Nephron (organoid): ENCODE data around the gene TCOF1.

Source experiments
- H3K27ac Mint-ChIP-seq, 3 experiments: 2 replicates each; pipeline ENCODE4 v1.8.0; 2020; ENCODE audit warnings: mixed read lengths in 3 of 3, mild to moderate bottlenecking in 2 of 3, moderate library complexity in 1 of 3
- H3K27me3 Mint-ChIP-seq: 2 replicates; pipeline ENCODE4 v1.8.0; 2021; ENCODE audit warnings: low read depth, mild to moderate bottlenecking, moderate library complexity, mixed read lengths
- H3K36me3 Mint-ChIP-seq: 2 replicates; pipeline ENCODE4 v1.8.0; 2020; ENCODE audit warnings: low read depth, mixed read lengths
- H3K4me1 Mint-ChIP-seq: 2 replicates; pipeline ENCODE4 v1.8.0; 2020; ENCODE audit warnings: mixed read lengths
- H3K4me3 Mint-ChIP-seq, 3 experiments: 2 replicates each; pipeline ENCODE4 v1.8.0; 2020; ENCODE audit warnings: mild to moderate bottlenecking in 3 of 3, mixed read lengths in 3 of 3, moderate library complexity in 2 of 3
- H3K9me3 Mint-ChIP-seq: 2 replicates; pipeline ENCODE4 v1.8.0; 2020; ENCODE audit warnings: mixed read lengths
- CTCF ChIP-seq, 3 experiments: fragments of 200-600 bp; sonication (generic); IDR thresholded peaks; one replicate each; pipeline ENCODE4 v1.5.0; 2021; ENCODE audit warnings: antibody characterized with exemption in 3 of 3; ENCODE audit not compliant: unreplicated experiment in 3 of 3

Gene TCOF1, protein sequence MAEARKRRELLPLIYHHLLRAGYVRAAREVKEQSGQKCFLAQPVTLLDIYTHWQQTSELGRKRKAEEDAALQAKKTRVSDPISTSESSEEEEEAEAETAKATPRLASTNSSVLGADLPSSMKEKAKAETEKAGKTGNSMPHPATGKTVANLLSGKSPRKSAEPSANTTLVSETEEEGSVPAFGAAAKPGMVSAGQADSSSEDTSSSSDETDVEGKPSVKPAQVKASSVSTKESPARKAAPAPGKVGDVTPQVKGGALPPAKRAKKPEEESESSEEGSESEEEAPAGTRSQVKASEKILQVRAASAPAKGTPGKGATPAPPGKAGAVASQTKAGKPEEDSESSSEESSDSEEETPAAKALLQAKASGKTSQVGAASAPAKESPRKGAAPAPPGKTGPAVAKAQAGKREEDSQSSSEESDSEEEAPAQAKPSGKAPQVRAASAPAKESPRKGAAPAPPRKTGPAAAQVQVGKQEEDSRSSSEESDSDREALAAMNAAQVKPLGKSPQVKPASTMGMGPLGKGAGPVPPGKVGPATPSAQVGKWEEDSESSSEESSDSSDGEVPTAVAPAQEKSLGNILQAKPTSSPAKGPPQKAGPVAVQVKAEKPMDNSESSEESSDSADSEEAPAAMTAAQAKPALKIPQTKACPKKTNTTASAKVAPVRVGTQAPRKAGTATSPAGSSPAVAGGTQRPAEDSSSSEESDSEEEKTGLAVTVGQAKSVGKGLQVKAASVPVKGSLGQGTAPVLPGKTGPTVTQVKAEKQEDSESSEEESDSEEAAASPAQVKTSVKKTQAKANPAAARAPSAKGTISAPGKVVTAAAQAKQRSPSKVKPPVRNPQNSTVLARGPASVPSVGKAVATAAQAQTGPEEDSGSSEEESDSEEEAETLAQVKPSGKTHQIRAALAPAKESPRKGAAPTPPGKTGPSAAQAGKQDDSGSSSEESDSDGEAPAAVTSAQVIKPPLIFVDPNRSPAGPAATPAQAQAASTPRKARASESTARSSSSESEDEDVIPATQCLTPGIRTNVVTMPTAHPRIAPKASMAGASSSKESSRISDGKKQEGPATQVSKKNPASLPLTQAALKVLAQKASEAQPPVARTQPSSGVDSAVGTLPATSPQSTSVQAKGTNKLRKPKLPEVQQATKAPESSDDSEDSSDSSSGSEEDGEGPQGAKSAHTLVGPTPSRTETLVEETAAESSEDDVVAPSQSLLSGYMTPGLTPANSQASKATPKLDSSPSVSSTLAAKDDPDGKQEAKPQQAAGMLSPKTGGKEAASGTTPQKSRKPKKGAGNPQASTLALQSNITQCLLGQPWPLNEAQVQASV (N-terminal part only)

DNA sequence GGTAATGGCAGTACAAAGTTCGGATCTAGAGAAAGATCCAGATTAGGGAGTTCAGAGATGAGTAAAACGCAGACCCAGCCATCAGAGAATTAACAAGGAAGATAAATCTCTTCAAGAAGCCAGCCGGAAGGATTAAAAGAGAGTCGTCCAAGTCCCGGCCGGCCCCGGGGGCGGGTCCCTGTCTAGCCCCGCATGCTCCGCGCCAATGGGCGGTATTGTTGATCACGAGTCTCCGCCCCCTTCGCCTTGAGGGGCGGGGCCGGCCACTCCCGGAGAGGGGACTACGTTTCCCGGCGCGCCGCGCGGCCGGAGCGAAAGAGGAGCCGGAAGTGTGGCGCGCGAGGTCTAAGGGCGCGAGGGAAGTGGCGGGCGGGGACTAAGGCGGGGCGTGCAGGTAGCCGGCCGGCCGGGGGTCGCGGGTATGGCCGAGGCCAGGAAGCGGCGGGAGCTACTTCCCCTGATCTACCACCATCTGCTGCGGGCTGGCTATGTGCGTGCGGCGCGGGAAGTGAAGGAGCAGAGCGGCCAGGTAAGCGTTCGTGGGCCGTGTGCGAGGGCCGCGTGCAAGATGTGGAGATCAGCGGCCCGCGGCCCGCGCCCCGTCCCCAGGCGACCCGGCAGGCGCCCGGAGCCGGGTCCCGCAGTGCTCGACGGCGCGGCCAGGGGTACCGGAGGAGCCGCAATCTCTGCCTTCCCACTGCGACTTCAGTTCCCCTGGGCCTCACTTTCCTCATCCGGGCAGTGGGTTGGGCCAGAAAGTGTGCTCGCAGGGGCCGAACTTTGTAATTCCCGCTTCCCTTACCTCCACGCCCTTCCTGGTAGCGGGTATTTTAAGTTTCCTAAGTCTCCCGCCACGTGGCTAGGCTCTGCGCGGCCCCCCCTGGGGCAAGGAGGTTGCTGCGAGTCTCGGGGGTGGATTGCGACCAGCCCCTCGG lies at the start of gene TCOF1:
Gene TCOF1, plus strand, starts transcription at position 372 of the 935 bp plus-strand sequence. Its CDS starts 50 bp downstream, at position 422.
- peaks cover 5% of the 10 kb centered on the region for H3K4me1 Mint-ChIP-seq
- H3K4me3 Mint-ChIP-seq, result peak within 1 kb of the TSS; percentile 86 to 87 (median 86)
- H3K27ac Mint-ChIP-seq, result peak within 1 kb of the TSS; percentile 31 to 66 (median 31)
- H3K9me3 Mint-ChIP-seq, result no peaks in the 10 kb centered on the region
- peaks cover 7% of the 10 kb centered on the region for H3K27me3 Mint-ChIP-seq
- peaks cover 22% of the 10 kb centered on the region for H3K36me3 Mint-ChIP-seq
- no peak for TF ChIP-seq CTCF (IDR thresholded peaks at IDR 0.05; ENCODE audit: unreplicated experiment in 3 of 3)

- H3K9me3 Mint-ChIP-seq, result no peaks in the 10 kb centered on the region
- H3K4me3 Mint-ChIP-seq, result no peak overlapping the region
- peak overlapping the region in 2 of 3 experiments; percentile 2 to 16 for H3K27ac Mint-ChIP-seq
- no peaks in the 10 kb centered on the region for H3K36me3 Mint-ChIP-seq
- H3K4me1 Mint-ChIP-seq, result peaks cover 54% of the 10 kb centered on the region
- no peak for TF ChIP-seq CTCF (IDR thresholded peaks at IDR 0.05; ENCODE audit: unreplicated experiment in 3 of 3)
- peaks cover 10% of the 10 kb centered on the region for H3K27me3 Mint-ChIP-seq
Observed at GRCh38 chr5:150309101-150309885, 48.2 kb upstream of the TCOF1 start.

DNA sequence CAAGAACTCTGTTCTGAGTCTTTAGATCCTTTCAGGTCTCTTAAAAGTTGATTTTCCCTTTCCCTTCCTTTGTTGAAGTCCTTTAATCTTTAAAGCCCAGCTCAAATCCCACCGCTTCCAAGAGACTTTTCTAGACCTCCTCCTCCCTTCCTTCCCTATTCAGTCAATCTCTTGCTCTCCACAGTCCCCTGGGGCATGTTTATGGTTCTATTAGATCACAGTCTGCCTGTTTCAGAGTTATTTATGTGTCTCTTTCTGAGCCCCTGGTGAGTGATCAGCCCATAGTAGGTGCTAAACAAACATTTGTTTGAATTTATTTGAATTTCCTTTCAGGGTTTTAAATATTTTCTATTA lies 47.6 kb upstream of the TCOF1 start:
- Mint-ChIP-seq H3K9me3 (no peaks in the 10 kb centered on the region), H3K4me1 (peaks cover 57% of the 10 kb centered on the region), H3K27me3 (peaks cover 10% of the 10 kb centered on the region), H3K27ac (peak overlapping the region in 2 of 3 experiments; percentile 2 to 16), H3K4me3 (no peak overlapping the region), H3K36me3 (no peaks in the 10 kb centered on the region)
- TF ChIP-seq CTCF (IDR thresholded peaks at IDR 0.05; ENCODE audit: unreplicated experiment in 3 of 3), result no peak

- no peak for TF ChIP-seq CTCF (IDR thresholded peaks at IDR 0.05; ENCODE audit: unreplicated experiment in 3 of 3)
- no peaks in the 10 kb centered on the region for H3K36me3 Mint-ChIP-seq
- peaks cover 10% of the 10 kb centered on the region for H3K27me3 Mint-ChIP-seq
- H3K4me1 Mint-ChIP-seq, result peaks cover 53% of the 10 kb centered on the region
- no peak overlapping the region for H3K4me3 Mint-ChIP-seq
- H3K9me3 Mint-ChIP-seq, result no peaks in the 10 kb centered on the region
- peak overlapping the region in 1 of 3 experiments; percentile 2 for H3K27ac Mint-ChIP-seq
Observed at GRCh38 chr5:150310246-150310645, 47.3 kb upstream of the TCOF1 start.
